GM19438 (cell line): Measurements from ENCODE around the gene PIP4K2B.
"Not testable (repeated sequence)": the region's sequence is repeated elsewhere in the genome, so short reads cannot be mapped to it uniquely, and the experiment has no call there.

Source experiments
- ATAC-seq: cut with Tn5 transposase; IDR thresholded peaks from one replicate; pipeline ENCODE4 v1.9.1; 2021; ENCODE audit warnings: low read depth; ENCODE audit not compliant: unreplicated experiment

PIP4K2B gene

GRCh38 chr17:38730526-38731379 is 68.6 kb downstream of the PIP4K2B start:
- ATAC-seq: no peak

- peak; percentile 64 for ATAC-seq
These were observed 69.3 kb downstream of the PIP4K2B start, which contains the start of gene CISD3 for GRCh38 chr17:38729886-38730525. Gene CISD3 (plus strand): TSS chr17:38730341. CDS start chr17:38730359, 18 bp downstream.

DNA sequence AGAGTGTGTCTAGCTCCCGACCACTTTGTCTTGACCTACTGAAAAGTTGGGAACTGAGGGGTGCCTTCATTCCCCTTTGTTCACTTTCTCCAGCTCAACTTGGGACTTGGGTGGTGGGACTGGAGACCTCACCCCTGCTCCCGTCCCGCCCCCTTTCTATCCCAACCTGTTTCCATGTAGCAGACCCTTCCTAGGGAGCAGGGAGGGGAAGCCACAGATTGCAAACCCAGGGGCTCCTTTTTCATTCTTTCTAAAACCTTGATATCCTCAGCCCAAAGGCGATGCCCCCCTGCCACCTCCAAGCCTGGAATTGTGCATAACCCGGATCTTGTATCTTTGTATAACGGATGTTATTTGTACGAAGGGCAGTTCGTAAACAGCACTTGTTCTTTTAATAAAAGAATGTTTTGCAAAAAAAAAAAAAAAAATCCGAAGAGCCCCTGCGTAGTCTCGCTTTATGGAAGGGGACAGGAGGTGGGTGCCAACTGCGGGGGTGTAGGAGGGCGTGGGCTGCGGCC is 69.9 kb downstream of the PIP4K2B start:
- no peak for ATAC-seq

DNA sequence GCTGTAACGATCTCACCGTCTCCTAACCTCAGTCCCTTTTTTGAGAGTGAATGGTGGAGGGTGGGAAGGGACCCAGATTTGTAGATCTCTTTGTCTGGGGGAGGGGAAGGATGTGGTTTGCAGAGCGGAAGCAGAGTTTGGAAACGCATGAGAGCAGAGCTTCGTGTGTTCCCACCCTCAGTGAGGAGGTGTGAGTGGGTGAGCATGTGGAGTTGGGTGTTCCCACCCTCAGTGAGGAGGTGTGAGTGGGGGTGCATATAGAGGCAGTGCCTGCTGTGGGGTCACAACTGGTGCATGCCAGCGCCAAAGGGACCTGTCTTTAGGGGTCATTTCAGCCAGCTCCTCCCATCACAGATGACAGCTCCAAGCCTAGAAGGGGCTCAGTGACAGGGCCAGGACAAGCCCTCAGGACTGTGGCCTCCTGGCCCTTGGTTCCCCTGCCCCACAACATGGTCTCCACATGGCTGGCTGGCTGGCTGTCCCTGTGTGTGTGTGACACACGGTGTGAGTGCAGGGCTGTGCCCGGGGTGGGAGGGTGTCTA is 71.0 kb downstream of the PIP4K2B start:
- no peak for ATAC-seq

- no peak for ATAC-seq
These were observed 71.6 kb downstream of the PIP4K2B start for GRCh38 chr17:38727736-38728135.

GRCh38 chr17:38726145-38726544 is 73.2 kb downstream of the PIP4K2B start:
- not testable (repeated sequence) for ATAC-seq

DNA sequence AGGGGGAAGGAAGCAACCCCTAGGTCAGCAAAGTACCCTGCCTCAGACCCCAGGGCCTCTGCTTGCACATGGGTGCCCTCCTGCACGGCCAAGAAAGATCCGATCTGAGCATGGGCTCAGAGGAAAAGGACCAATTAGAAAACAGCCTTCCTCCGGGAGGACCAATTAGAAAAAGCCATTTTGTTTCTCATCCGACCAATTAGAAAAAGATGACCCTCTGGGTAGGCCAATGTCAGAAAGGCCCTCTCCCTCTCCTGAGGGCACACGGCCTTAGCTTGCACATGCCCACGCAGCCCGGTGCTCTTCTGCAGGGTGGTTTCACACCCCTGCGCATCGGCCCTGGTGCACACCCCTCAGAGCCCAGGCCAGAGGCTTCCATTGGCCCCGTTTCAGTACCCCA is 74.3 kb downstream of the PIP4K2B start:
- ATAC-seq: no peak

DNA sequence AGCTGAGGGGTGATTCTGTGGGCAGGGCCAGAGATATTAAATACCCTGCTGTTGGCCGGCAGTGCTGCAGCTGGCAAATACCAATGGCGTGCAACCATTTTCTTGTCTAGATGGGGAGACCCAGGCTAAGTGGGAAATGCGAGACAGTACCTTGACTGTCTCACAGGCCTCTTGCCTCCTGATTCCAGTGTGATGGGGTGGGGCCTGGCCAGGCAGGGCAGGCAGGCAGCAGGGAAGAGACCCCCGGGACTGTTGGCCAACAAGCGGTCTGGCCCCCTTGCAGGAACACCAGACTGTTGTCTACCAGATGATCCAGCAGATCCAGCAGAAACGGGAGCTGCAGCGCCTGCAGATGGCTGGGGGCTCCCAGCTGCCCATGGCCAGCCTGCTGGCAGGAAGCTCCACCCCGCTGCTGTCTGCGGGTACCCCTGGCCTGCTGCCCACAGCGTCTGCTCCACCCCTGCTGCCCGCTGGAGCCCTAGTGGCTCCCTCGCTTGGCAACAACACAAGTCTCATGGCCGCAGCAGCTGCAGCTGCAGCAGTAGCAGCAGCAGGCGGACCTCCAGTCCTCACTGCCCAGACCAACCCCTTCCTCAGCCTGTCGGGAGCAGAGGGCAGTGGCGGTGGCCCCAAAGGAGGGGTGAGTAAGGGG is 74.9 kb downstream of the PIP4K2B start:
- no peak for ATAC-seq

DNA sequence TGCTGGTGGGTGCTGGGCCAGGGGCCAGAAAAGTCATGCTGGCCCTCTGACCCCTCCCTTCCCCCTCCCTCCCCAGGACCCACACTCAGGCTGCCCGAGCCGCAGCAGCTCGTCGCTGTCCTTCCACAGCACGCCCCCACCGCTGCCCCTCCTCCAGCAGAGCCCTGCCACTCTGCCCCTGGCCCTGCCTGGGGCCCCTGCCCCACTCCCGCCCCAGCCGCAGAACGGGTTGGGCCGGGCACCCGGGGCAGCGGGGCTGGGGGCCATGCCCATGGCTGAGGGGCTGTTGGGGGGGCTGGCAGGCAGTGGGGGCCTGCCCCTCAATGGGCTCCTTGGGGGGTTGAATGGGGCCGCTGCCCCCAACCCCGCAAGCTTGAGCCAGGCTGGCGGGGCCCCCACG is 77.6 kb downstream of the PIP4K2B start:
- no peak for ATAC-seq

DNA sequence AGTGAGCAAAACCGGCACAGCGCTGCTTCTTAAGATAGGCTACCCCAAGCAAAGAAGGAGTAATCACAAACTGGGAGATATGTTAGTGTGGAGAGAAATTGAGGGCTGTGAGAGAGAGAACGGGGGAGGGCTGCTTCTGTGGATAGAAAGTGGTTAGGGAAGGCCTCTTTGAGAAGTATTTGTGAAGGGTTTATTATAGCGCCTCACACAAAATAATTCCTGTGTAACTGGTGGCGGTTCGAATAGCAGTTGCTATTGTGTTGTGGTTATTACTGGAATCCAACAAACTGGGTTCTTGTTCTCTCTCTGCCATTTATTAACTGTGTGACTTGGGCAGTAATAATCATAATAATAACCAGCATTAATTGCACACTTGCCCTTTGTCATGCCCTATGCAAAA is 78.4 kb downstream of the PIP4K2B start:
- no peak for ATAC-seq

DNA sequence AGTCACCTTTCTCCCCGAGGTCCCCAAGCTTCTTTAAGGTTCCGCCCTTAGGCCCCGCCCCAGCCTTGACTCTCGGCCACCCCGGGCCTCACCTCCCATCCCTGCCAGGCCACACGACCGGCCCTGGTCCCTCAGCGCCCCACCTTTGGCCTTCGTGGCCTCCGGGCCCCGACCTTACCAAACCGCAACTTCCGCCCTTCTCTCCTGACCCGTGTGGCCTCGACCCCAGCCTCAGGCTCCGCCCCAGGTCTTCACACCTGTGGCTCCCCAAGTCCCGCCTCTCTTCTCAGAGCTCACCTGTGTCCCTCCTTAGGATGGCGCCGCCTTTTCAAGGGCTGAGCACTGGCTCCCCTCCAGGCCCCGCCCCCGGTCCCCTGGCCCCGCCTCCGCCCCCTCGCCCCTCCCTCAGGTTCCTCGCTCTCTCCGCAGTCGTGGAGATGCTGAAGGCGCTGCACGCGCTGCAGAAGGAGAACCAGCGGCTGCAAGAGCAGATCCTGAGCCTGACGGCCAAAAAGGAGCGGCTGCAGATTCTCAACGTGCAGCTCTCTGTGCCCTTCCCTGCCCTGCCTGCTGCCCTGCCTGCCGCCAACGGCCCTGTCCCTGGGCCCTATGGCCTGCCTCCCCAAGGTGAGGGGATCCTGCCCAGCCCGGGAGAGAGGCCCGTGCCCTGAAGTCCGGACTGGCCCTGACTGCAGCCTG is 79.3 kb downstream of the PIP4K2B start:
- ATAC-seq: no peak

DNA sequence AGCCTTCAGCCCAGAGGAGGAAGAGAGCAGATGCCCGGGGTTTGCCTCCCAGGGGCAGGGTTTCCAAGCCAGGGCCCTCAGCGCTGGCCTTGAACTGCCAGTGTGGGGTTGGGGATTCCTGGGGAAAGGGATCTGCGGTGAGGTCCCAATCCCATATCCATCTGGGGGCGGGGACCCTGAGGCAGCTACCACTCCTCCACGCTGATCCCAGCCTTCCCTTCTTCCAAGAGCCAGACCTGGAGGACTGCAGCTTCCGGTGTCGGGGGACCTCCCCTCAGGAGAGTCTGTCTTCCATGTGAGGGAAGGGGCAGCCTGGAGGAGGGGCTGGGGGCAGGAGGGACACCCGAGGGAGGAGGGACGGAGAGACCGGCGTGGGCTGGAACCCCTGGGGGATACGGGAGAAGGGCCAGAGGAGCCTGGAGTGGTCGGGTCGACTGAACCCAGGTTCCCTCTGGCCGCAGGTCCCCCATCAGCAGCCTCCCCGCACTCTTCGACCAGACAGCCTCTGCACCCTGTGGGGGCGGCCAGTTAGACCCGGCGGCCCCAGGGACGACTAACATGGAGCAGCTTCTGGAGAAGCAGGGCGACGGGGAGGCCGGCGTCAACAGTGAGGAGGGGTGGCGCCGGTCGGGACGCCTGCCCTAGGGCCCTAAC is 79.9 kb downstream of the PIP4K2B start:
- no peak for ATAC-seq

DNA sequence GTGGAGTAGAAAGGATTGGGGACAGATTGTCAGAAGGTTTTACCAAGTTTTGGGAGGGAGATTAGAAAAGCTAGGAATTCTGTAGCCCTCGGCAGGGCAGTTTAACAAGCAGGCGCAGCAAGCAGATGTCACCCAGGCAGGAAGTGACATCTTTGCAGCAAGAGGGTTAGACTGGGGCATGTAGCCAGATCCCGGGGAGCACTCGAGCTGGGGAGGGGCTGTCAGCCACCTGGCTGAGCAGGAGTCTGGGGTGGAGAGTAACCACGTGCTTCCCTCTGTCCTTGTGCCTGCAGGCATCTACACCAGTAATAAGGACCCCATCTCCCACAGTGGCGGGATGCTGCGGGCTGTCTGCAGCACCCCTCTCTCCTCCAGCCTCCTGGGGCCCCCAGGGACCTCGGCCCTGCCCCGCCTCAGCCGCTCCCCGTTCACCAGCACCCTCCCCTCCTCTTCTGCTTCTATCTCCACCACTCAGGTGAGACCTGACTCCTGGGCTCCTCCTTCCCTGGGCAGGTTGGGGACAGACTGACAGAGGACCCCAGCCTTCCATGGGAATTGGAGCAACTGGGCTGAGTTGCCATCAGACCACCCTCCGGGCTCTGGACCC is 82.1 kb downstream of the PIP4K2B start:
- no peak for ATAC-seq

GRCh38 chr17:38716368-38717005 is 82.9 kb downstream of the PIP4K2B start:
- no peak for ATAC-seq
